HG02798 (cell line): ENCODE data around the gene TFDP1.
"Not testable (repeated sequence)": the region's sequence is repeated elsewhere in the genome, so short reads cannot be mapped to it uniquely, and the experiment has no call there.

Source experiments
- ATAC-seq: cut with Tn5 transposase; IDR thresholded peaks from one replicate; pipeline ENCODE4 v1.9.1; 2021; ENCODE audit warnings: mild to moderate bottlenecking; ENCODE audit not compliant: unreplicated experiment, poor library complexity

TFDP1 gene

DNA sequence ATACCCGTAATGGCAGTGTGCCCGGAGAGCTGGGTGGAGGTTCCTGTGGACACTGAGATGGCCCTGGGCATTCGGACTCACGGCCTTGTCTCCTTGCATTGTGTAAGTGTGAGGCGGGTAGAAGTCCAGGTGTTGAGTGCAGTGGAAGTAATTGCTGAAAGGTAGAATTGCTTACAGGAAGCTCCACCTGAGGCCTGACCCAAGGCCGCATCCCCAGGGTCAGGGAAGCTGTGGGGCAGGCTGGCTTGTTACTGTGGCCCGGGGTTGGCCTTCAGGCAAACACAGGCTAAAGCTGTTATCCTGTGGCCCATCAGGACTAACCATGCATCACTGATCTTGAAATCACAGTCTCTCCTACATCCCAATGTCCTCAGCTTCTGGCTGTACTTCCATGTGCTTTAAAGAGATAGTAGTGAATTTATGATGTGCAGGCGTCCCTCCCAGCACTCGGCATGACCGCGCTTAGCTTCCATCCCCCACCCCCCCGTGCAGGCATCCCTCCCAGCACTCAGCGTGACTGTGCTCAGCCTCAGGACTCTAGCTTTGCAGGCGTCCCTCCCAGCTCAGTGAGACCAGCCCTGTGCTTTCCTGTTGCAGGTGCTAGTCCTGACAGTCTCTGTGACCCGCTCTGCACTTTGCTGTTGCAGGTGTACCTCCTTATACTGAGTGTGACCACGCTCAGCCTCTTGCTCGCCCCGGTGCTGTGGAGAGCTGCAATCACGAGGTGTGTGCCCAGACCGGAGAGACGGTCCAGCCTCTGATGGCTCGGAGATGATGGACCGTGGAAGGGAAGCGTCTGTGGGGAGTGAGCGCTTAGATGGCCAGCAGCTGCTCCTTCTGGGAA is 35.6 kb upstream of the TFDP1 start:
- no peak for ATAC-seq

DNA sequence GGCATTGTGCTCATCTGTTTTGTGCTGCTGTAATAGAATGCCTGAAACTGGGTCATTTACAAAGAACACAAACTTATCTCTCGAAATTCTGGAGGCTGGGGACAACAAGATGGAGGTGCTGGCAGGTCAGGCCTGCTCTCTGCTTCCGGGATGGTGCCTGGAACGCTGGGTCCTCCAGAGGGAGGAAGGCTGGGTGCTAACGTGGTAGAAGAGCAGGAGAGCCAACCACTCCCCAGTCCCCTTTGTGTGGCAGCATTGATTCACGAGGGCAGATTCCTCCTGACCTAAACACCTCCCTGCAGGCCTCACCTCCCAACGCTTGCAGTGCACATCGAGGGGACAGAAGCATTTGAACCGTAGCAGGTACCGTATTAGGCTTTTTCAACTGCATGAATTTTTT is 34.1 kb upstream of the TFDP1 start:
- ATAC-seq = no peak

GRCh38 chr13:113551081-113552000 is 33.2 kb upstream of the TFDP1 start:
- no peak for ATAC-seq

- ATAC-seq = no peak
Observed at GRCh38 chr13:113552079-113552478, 32.5 kb upstream of the TFDP1 start.

DNA sequence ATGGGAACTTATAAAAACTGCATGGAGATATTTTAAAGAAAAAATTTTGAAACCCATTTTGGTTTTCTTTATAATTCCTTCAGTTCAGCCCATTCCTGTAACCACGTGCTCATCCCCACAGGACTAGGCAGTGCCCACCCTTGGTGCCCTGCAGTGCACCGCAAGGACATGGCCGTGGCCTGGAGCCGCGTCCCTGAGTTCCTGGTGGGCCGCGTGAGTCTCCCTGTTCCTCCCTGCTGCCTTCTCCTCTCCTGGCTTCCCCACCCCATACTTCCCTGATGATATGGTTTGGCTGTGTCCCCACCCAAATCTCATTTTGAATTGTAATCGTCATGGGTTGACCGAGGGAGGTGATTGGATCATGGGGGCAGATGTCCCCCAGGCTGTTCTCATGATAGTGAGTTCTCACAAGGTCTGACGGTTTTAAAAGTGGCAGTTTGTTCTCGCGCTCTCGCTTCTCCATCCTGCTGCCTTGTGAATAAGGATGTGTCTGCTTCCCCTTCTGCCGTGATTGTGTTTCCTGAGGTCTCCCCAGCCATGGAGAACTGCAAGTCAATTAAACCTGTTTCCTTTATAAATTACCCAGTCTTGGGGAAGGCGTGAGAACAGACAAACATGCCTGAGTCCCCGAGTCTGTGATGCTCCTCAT is 31.6 kb upstream of the TFDP1 start:
- no peak for ATAC-seq

DNA sequence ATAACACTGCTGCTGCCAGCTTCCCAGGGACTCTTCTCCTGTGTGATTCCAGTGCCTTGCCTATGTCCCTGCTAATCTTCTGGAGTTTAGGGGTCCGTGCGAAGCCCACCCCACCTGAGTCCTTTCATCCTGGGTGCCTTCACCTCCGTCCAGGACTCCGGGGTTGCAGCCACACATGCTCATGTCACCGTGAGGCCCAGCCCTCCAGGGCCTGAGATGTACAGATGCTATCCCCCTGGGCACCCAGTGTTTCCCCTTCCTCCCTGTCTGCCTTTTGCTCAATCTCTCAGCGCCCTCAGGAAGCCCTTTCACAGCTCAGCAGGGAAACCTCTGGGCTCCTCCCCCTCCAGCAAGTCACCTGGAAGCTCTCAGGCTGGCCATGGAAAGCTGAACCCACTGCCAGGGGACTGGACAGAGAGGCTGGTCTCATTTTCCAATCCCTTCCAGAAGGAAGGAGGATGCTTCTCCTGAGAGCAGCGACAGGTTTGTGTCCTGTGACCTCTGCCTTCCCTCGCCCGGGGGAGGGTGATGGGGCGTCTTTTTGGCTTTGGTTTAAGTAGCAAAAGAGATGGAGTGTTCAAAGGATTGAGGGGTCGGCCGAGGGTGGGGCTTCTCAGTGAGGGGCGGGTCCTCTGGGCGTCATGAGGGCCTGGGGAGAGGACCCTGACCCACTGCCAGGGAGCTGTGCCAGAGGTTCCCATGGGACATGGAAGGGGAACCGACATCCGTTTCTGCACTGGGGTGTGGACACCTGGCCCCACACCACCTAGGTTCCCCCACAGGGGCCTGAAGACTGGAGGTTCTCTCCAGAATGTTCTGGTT is 30.8 kb upstream of the TFDP1 start:
- ATAC-seq = no peak

- ATAC-seq = no peak
Observed at GRCh38 chr13:113554333-113554700, 30.2 kb upstream of the TFDP1 start.

DNA sequence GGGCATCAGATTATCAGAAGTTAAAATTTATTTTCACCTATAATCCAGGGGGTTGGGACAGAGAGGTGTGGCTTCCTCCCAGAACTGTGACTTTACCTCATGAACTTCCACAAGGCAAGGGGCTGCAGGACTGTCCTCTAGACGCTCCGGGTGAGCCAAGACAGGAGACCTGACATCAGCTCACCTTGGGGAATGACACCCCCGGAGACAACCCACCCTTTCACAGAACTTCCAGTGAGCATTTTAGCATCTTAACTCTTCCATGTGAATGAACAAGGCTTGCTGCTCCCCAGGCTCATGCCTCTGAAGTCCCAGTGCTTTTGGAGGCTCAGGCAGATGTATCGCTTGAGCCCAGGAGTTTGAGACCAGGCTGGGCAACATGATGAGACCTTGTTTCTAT is 29.4 kb upstream of the TFDP1 start:
- ATAC-seq = no peak

- ATAC-seq = no peak
Observed at GRCh38 chr13:113557013-113557412, 27.5 kb upstream of the TFDP1 start.

- no peak for ATAC-seq
Observed at GRCh38 chr13:113558461-113558860, 26.1 kb upstream of the TFDP1 start.

DNA sequence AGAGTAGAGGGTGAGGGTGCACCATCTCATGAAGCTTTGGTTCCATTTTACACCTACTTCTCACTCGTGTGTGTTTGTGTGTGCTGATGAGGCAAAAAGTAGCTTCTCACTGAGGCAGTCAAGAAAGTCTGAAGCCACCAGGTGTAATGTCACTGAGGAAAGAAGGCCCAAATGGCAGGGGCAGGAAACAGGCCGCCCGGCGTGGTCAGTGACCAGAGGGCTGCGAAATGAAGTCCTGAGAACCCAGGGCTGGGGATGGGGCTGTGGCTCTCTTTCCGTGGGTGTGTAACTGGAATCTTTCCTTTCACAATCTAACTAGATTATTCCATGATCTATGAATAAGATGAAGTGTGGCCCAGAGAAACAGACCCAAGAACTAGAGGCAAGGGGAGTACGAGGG is 25.5 kb upstream of the TFDP1 start:
- ATAC-seq = no peak

- ATAC-seq = no peak
Observed at GRCh38 chr13:113559901-113560644, 24.5 kb upstream of the TFDP1 start.

- no peak for ATAC-seq
Observed at GRCh38 chr13:113560645-113561416, 23.7 kb upstream of the TFDP1 start.

- no peak for ATAC-seq
Observed at GRCh38 chr13:113561417-113562084, 23.0 kb upstream of the TFDP1 start.

- no peak for ATAC-seq
Observed at GRCh38 chr13:113562085-113562749, 22.3 kb upstream of the TFDP1 start.

DNA sequence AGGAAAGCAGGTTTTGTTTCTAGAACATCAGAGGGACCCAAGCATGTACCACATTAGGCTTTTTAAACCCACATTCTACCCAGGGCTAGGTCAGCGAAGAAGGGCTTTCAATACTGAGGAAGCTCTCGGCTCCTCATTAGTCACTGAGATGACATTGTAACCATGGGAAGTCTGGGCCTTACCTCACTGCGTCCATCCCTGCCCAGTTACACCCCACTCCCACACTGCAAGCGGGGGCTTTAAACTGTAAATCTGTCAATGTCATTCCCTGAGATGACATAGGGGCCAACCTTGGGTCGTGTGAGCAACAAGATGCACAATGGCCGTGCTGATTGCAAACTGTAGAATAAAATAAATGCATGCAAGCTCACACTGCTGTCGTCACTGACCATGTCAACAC is 21.7 kb upstream of the TFDP1 start:
- no peak for ATAC-seq

GRCh38 chr13:113563511-113563910 is 21.0 kb upstream of the TFDP1 start:
- not testable (repeated sequence) for ATAC-seq
